Nephron (organoid): Measurements from ENCODE around the gene PIBF1.

Experiments
- H3K27ac Mint-ChIP-seq, 3 experiments: 2 replicates each; pipeline ENCODE4 v1.8.0; 2020; ENCODE audit warnings: mixed read lengths in 3 of 3, mild to moderate bottlenecking in 2 of 3, moderate library complexity in 1 of 3
- H3K27me3 Mint-ChIP-seq: 2 replicates; pipeline ENCODE4 v1.8.0; 2021; ENCODE audit warnings: low read depth, mild to moderate bottlenecking, moderate library complexity, mixed read lengths
- H3K36me3 Mint-ChIP-seq: 2 replicates; pipeline ENCODE4 v1.8.0; 2020; ENCODE audit warnings: low read depth, mixed read lengths
- H3K4me1 Mint-ChIP-seq: 2 replicates; pipeline ENCODE4 v1.8.0; 2020; ENCODE audit warnings: mixed read lengths
- H3K4me3 Mint-ChIP-seq, 3 experiments: 2 replicates each; pipeline ENCODE4 v1.8.0; 2020; ENCODE audit warnings: mild to moderate bottlenecking in 3 of 3, mixed read lengths in 3 of 3, moderate library complexity in 2 of 3
- H3K9me3 Mint-ChIP-seq: 2 replicates; pipeline ENCODE4 v1.8.0; 2020; ENCODE audit warnings: mixed read lengths
- TF ChIP-seq, protein P1 (sequence below), 3 experiments: fragments of 200-600 bp; sonication (generic); IDR thresholded peaks; one replicate each; pipeline ENCODE4 v1.5.0; 2021; ENCODE audit warnings: antibody characterized with exemption in 3 of 3; ENCODE audit not compliant: unreplicated experiment in 3 of 3

Gene PIBF1

GRCh38 chr13:72959643-72960042 lies 177.7 kb downstream of the PIBF1 start:
- H3K9me3 Mint-ChIP-seq = peaks cover 6% of the 10 kb centered on the region

DNA sequence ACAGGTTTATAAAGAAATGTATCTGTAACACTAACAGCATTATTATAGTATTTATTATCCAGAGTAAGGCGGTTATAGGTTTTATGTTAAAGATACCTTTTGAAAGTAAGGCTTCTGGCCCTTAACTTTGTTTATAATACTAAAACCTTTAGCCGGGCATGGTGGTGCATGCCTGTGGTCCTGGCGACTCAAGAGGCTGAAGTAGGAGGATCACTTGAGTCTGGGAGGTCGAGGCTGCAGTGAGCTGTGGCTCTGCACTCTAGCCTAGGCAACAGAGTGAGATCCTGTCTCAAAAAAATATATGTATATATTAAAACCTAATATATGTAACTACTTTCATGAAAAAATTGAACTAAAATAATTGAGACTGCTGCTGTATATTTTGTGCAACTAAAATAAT lies 178.2 kb downstream of the PIBF1 start:
- Mint-ChIP-seq H3K27me3 (no peaks in the 10 kb centered on the region), H3K27ac (peak overlapping the region; percentile 84 to 97 (median 86)), H3K36me3 (peaks cover 29% of the 10 kb centered on the region), H3K9me3 (peaks cover 6% of the 10 kb centered on the region), H3K4me3 (no peak overlapping the region), H3K4me1 (no peaks in the 10 kb centered on the region)
- TF ChIP-seq, protein P1, sequence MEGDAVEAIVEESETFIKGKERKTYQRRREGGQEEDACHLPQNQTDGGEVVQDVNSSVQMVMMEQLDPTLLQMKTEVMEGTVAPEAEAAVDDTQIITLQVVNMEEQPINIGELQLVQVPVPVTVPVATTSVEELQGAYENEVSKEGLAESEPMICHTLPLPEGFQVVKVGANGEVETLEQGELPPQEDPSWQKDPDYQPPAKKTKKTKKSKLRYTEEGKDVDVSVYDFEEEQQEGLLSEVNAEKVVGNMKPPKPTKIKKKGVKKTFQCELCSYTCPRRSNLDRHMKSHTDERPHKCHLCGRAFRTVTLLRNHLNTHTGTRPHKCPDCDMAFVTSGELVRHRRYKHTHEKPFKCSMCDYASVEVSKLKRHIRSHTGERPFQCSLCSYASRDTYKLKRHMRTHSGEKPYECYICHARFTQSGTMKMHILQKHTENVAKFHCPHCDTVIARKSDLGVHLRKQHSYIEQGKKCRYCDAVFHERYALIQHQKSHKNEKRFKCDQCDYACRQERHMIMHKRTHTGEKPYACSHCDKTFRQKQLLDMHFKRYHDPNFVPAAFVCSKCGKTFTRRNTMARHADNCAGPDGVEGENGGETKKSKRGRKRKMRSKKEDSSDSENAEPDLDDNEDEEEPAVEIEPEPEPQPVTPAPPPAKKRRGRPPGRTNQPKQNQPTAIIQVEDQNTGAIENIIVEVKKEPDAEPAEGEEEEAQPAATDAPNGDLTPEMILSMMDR (IDR thresholded peaks at IDR 0.05; ENCODE audit: unreplicated experiment in 3 of 3) = no peak

More at GRCh38 chr13:72959643-72960042, 177.7 kb downstream of the PIBF1 start:
- no peaks in the 10 kb centered on the region for H3K4me1 Mint-ChIP-seq
- H3K36me3 Mint-ChIP-seq = peaks cover 29% of the 10 kb centered on the region
- H3K27ac Mint-ChIP-seq = peak overlapping the region in 1 of 3 experiments; percentile 64
- no peak overlapping the region for H3K4me3 Mint-ChIP-seq
- TF ChIP-seq, protein P1 (IDR thresholded peaks at IDR 0.05; ENCODE audit: unreplicated experiment in 3 of 3) = no peak
- H3K27me3 Mint-ChIP-seq = no peaks in the 10 kb centered on the region

- Mint-ChIP-seq H3K36me3 (peaks cover 32% of the 10 kb centered on the region), H3K27me3 (no peaks in the 10 kb centered on the region), H3K9me3 (peaks cover 6% of the 10 kb centered on the region), H3K4me3 (no peak overlapping the region), H3K27ac (peak overlapping the region; percentile 84 to 97 (median 86)), H3K4me1 (no peaks in the 10 kb centered on the region)
- TF ChIP-seq, protein P1 (IDR thresholded peaks at IDR 0.05; ENCODE audit: unreplicated experiment in 3 of 3) = no peak
These were observed 178.6 kb downstream of the PIBF1 start for GRCh38 chr13:72960541-72960940.

DNA sequence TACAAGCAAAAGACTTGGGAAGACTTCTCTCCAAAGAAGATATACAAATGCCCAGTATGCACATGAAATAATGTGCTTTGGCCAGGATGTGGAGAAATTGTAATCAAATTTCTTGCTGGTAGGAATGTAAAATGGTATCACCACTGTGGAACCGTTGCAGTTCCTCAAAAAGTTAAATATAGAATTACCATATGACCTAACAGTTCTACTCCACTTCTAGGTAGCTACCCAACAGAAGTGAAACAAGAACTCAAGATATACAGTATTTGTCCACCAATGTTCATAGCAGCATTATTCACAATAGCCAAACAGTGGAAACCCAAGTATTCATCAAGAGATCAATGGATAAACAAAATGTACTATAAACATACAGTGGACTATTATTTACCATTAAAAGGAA lies 181.8 kb downstream of the PIBF1 start:
- Mint-ChIP-seq H3K4me1 (no peaks in the 10 kb centered on the region), H3K27ac (no peak overlapping the region), H3K9me3 (no peaks in the 10 kb centered on the region), H3K4me3 (no peak overlapping the region), H3K36me3 (peaks cover 12% of the 10 kb centered on the region), H3K27me3 (no peaks in the 10 kb centered on the region)
- TF ChIP-seq, protein P1 (IDR thresholded peaks at IDR 0.05; ENCODE audit: unreplicated experiment in 3 of 3) = no peak

- Mint-ChIP-seq H3K27me3 (no peaks in the 10 kb centered on the region), H3K9me3 (no peaks in the 10 kb centered on the region)
These were observed 188.5 kb downstream of the PIBF1 start for GRCh38 chr13:72970301-72970880.

More at GRCh38 chr13:72970301-72970880, 188.5 kb downstream of the PIBF1 start:
- H3K27ac Mint-ChIP-seq = no peak overlapping the region
- peaks cover 16% of the 10 kb centered on the region for H3K36me3 Mint-ChIP-seq
- no peaks in the 10 kb centered on the region for H3K4me1 Mint-ChIP-seq
- TF ChIP-seq, protein P1 (IDR thresholded peaks at IDR 0.05; ENCODE audit: unreplicated experiment in 3 of 3) = no peak
- no peak overlapping the region for H3K4me3 Mint-ChIP-seq
